Skeletal muscle satellite cell (primary cell): Measurements from ENCODE around the gene SEL1L. TPM values are rescaled to one million over a fixed set of nuclear protein-coding genes. Genes with fewer than 3 reads are reported as not detected.
A peak's percentile ranks its signal among the peaks of the same experiment; 100 is the strongest.

Experiments used
- H3K27me3 ChIP-seq: 2 replicates; pipeline ENCODE4 v1.7.0; 2013; ENCODE audit warnings: low read length; ENCODE audit not compliant: control insufficient read depth, insufficient read depth
- H3K36me3 ChIP-seq: 2 replicates; pipeline ENCODE4 v1.7.0; 2013; ENCODE audit warnings: mild to moderate bottlenecking, control low read depth, low read length; ENCODE audit not compliant: insufficient read depth
- H3K4me1 ChIP-seq: 2 replicates; pipeline ENCODE4 v1.7.0; 2013; ENCODE audit warnings: low read length; ENCODE audit not compliant: control insufficient read depth, insufficient read depth
- H3K4me2 ChIP-seq: 2 replicates; pipeline ENCODE4 v1.7.0; 2013; ENCODE audit warnings: mild to moderate bottlenecking, low read length
- H3K4me3 ChIP-seq: 2 replicates; pipeline ENCODE4 v1.7.0; 2013; ENCODE audit warnings: low read length
- H3K9ac ChIP-seq: 2 replicates; pipeline ENCODE4 v1.7.0; 2013; ENCODE audit warnings: mild to moderate bottlenecking, low read depth, low read length, moderate library complexity
- H3K9me3 ChIP-seq: replicated peaks from 2 replicates; pipeline ENCODE4 v1.7.0; 2013; ENCODE audit warnings: mild to moderate bottlenecking, control low read depth, low read length
- total RNA-seq: library from RNA; depleted of rRNA; stranded (reverse); fragments of >200 nt; gene quantifications from 2 replicates; pipeline ENCODE4 v1.2.3, GENCODE V29; 2012; rRNA removed

The SEL1L gene
- 60.7 and 64.1 TPM in 2 replicates for total RNA-seq

DNA sequence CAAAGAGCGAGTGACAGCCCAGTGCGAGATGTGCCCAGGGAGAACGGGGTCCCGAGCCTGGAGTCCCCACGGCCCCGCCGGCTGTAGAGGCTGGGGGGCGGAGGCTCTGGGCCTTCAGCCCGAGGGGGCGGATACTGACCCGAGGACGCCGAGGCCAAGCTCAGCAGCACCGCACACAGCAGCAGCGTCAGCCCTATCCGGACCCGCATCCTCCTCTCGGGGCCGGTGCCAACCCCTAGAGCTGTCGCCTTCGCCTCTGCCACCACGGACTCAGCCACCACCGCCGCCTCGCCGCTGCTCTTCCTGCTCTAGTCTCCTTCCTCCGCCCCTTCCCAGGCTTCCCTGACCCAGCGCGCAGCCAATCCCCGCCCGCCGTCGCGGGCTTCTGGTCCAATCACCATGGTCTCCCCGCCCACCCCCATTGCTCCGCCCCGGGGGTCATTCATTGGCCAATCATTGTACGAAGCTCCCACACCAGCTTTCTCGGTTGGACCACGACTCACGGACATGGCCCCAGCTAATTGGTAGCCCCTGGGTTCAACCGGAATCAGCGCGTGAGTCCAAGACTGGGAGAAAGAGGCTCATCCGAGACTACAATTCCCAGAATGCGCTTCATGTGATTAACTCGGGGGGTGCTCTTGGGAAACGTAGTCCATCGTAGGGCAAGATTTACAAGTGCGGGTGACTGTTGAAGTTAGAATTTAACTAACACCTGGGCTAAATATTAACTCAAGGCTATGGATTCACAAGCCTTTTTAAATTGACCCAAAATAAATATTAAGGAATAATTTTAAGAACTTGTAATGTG lies at the start of gene SEL1L:
SEL1L (minus strand) TSS at position 318 of the 808 bp plus-strand sequence; CDS start at position 209, 109 bp downstream.
- peaks cover 8% of the 10 kb centered on the region for H3K4me1 ChIP-seq
- H3K36me3 ChIP-seq, result peaks cover 8% of the 10 kb centered on the region
- H3K9me3 ChIP-seq, result no peaks in the 10 kb centered on the region
- H3K4me2 ChIP-seq, result peak within 1 kb of the TSS; percentile 92
- peak within 1 kb of the TSS; percentile 92 for H3K9ac ChIP-seq
- peak within 1 kb of the TSS; percentile 93 for H3K4me3 ChIP-seq
- H3K27me3 ChIP-seq, result no peaks in the 10 kb centered on the region

GRCh38 chr14:81582420-81582819 lies 48.8 kb upstream of the SEL1L start:
- Histone ChIP-seq H3K9ac (no peak overlapping the region), H3K36me3 (no peaks in the 10 kb centered on the region), H3K4me2 (no peak overlapping the region), H3K4me3 (no peak overlapping the region), H3K27me3 (no peaks in the 10 kb centered on the region), H3K9me3 (no peaks in the 10 kb centered on the region), H3K4me1 (no peaks in the 10 kb centered on the region)

GRCh38 chr14:81579115-81579514 lies 45.5 kb upstream of the SEL1L start:
- Histone ChIP-seq H3K9ac (no peak overlapping the region), H3K4me2 (no peak overlapping the region), H3K4me3 (no peak overlapping the region), H3K36me3 (no peaks in the 10 kb centered on the region), H3K27me3 (no peaks in the 10 kb centered on the region), H3K4me1 (no peaks in the 10 kb centered on the region), H3K9me3 (no peaks in the 10 kb centered on the region)

GRCh38 chr14:81571437-81571836 lies 37.8 kb upstream of the SEL1L start:
- H3K4me2 ChIP-seq, result no peak overlapping the region
- H3K27me3 ChIP-seq, result no peaks in the 10 kb centered on the region
- no peaks in the 10 kb centered on the region for H3K4me1 ChIP-seq
- no peak overlapping the region for H3K9ac ChIP-seq
- H3K9me3 ChIP-seq, result no peaks in the 10 kb centered on the region
- H3K36me3 ChIP-seq, result no peaks in the 10 kb centered on the region
- no peak overlapping the region for H3K4me3 ChIP-seq

DNA sequence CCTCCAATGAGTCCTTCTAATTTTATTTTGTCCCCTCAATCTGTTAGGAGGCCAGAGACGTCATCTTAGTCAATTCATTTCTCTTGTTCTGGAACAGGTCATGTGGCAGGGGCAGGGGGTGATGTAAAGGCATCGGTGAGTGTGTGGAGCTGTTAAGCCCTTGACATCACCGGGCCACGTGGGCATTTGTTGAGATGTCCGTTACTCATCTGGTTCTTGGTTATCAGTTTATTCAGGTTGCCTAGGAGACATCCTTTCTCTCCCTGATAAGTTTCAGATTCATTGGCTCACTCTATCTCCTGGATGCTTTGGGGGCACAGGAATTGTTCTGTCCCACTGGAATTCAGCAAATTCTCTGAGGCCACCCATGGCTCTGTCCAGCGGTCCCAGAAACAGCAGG lies 33.6 kb upstream of the SEL1L start:
- Histone ChIP-seq H3K36me3 (no peaks in the 10 kb centered on the region), H3K4me2 (no peak overlapping the region), H3K9me3 (no peaks in the 10 kb centered on the region), H3K9ac (no peak overlapping the region), H3K4me3 (no peak overlapping the region), H3K27me3 (no peaks in the 10 kb centered on the region), H3K4me1 (no peaks in the 10 kb centered on the region)

- no peaks in the 10 kb centered on the region for H3K4me1 ChIP-seq
- H3K9ac ChIP-seq, result no peak overlapping the region
- no peaks in the 10 kb centered on the region for H3K27me3 ChIP-seq
- no peak overlapping the region for H3K4me2 ChIP-seq
- no peaks in the 10 kb centered on the region for H3K36me3 ChIP-seq
- no peak overlapping the region for H3K4me3 ChIP-seq
- no peaks in the 10 kb centered on the region for H3K9me3 ChIP-seq
These were observed 32.0 kb upstream of the SEL1L start for GRCh38 chr14:81565441-81566290.

DNA sequence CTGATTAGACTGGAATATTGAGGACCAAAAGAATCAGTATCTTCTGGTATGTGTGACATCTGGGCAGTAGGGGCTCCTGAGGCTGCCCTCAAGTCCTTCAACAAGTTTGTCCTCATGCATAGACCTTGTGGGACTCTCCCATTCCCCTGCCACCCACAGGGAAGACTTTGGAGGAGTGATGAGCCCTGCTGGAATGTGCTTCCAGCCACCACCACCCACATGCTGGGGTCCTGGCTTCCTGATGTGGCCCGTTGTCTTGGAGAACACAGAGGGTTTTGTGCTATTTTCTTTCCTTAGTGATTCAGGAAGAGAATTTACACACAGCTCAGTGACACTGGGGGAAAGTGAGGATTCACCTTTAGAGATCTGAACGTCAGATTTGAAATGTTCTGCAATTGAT lies 29.2 kb upstream of the SEL1L start:
- Histone ChIP-seq H3K36me3 (no peaks in the 10 kb centered on the region), H3K9ac (no peak overlapping the region), H3K27me3 (no peaks in the 10 kb centered on the region), H3K9me3 (no peaks in the 10 kb centered on the region), H3K4me2 (no peak overlapping the region), H3K4me1 (no peaks in the 10 kb centered on the region), H3K4me3 (no peak overlapping the region)

- no peaks in the 10 kb centered on the region for H3K27me3 ChIP-seq
- H3K36me3 ChIP-seq, result no peaks in the 10 kb centered on the region
- no peak overlapping the region for H3K9ac ChIP-seq
- no peaks in the 10 kb centered on the region for H3K9me3 ChIP-seq
- no peaks in the 10 kb centered on the region for H3K4me1 ChIP-seq
- H3K4me2 ChIP-seq, result no peak overlapping the region
- H3K4me3 ChIP-seq, result no peak overlapping the region
These were observed 27.6 kb upstream of the SEL1L start for GRCh38 chr14:81561084-81561775.

GRCh38 chr14:81559385-81559784 lies 25.7 kb upstream of the SEL1L start:
- Histone ChIP-seq H3K4me3 (no peak overlapping the region), H3K4me1 (no peaks in the 10 kb centered on the region), H3K4me2 (no peak overlapping the region), H3K36me3 (no peaks in the 10 kb centered on the region), H3K27me3 (no peaks in the 10 kb centered on the region), H3K9ac (no peak overlapping the region), H3K9me3 (no peaks in the 10 kb centered on the region)

DNA sequence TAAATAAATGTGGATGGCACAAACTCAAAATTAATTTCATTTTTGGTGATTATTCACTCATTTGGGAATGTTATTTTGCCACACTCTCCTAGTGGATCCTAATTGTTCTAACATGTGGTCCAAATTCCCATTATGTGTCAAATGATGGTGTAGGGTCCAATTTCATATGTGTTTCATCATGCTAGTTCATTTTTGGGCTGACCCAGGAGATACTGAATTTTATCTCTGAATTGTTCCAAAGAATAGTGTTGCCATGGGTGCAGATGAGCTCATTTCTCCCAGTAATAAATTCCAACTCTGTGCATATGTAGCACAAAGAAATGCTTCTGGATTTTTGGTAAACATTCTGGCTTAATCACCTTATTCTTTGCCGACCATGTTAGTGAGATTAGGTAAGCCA lies 23.5 kb upstream of the SEL1L start:
- Histone ChIP-seq H3K27me3 (no peaks in the 10 kb centered on the region), H3K4me2 (no peak overlapping the region), H3K4me3 (no peak overlapping the region), H3K9ac (no peak overlapping the region), H3K9me3 (no peaks in the 10 kb centered on the region), H3K36me3 (no peaks in the 10 kb centered on the region), H3K4me1 (no peaks in the 10 kb centered on the region)

DNA sequence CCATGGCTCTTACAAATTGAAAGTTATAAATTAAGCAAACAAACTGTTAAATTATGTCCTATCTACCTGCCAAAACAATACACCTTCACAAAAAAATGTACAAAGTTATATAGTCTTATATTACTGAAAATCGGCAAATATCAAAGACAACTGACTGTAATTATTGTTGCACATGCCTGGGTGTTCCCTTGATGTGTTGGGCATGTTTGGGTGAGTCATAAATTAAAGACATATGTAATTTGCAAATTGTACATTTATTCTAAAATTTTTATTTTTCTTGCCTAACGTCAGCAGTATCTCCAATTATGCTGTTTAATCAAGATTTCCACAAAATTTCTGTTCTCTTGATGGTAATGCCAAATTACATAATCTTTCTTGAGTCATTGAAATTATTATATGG lies 22.0 kb upstream of the SEL1L start:
- H3K4me2 ChIP-seq, result no peak overlapping the region
- H3K9me3 ChIP-seq, result no peaks in the 10 kb centered on the region
- no peak overlapping the region for H3K4me3 ChIP-seq
- H3K27me3 ChIP-seq, result no peaks in the 10 kb centered on the region
- H3K9ac ChIP-seq, result no peak overlapping the region
- no peaks in the 10 kb centered on the region for H3K36me3 ChIP-seq
- no peaks in the 10 kb centered on the region for H3K4me1 ChIP-seq
